GM12873 (cell line): ENCODE results near the gene SUGCT.

ENCODE experiments used
- TF ChIP-seq, protein P1 (sequence below): IDR thresholded peaks from 2 replicates; pipeline ENCODE4 v1.5.1; 2012; ENCODE audit warnings: low read depth, mild to moderate bottlenecking, moderate library complexity, low read length, control low read depth; ENCODE audit not compliant: insufficient read depth; ENCODE audit errors: missing control alignments

SUGCT gene

GRCh38 chr7:40887099-40887498 lies 752.3 kb downstream of the SUGCT start:
- TF ChIP-seq, protein P1, sequence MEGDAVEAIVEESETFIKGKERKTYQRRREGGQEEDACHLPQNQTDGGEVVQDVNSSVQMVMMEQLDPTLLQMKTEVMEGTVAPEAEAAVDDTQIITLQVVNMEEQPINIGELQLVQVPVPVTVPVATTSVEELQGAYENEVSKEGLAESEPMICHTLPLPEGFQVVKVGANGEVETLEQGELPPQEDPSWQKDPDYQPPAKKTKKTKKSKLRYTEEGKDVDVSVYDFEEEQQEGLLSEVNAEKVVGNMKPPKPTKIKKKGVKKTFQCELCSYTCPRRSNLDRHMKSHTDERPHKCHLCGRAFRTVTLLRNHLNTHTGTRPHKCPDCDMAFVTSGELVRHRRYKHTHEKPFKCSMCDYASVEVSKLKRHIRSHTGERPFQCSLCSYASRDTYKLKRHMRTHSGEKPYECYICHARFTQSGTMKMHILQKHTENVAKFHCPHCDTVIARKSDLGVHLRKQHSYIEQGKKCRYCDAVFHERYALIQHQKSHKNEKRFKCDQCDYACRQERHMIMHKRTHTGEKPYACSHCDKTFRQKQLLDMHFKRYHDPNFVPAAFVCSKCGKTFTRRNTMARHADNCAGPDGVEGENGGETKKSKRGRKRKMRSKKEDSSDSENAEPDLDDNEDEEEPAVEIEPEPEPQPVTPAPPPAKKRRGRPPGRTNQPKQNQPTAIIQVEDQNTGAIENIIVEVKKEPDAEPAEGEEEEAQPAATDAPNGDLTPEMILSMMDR, result no peak

DNA sequence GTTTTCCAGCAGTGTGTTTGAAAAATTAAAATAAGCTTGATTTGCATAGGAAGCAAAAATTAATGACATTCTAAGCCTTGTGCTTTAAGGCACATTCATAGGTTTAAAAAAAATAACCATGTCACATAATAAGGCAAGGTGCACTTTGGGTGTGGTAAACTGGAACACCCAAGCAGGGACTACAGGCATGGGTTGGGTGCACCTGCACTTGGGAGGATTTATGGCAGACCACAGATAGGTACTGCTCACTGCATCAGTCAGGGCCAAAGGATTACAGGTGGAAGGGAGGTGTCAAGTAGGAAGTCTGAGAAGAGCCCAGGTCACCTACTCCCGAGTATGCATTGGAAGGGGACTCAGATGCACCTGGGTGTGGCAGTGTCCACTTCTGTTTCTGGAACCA lies 753.7 kb downstream of the SUGCT start:
- TF ChIP-seq, protein P1, result no peak

DNA sequence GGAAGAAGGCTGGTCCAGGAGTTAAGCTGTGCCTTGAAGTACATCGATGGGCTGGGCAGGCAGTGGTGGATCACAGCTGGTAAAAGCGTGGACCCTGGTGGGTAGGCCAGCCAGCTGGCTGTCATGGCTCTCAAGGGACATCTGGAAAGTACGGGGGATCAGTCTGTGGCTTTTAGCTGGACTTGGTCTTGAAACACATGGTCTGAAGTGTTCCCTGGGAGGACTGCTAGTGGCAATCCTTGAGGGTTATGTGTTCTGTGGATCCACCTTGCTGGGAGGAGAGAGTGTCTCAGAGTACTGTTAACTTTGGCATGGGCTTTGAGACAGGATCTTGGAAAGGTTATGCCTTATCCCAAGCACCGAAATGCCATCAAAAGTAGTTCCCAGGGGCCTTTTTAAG lies 754.3 kb downstream of the SUGCT start:
- TF ChIP-seq, protein P1, result no peak

GRCh38 chr7:40889539-40889938 lies 754.7 kb downstream of the SUGCT start:
- TF ChIP-seq, protein P1, result no peak

DNA sequence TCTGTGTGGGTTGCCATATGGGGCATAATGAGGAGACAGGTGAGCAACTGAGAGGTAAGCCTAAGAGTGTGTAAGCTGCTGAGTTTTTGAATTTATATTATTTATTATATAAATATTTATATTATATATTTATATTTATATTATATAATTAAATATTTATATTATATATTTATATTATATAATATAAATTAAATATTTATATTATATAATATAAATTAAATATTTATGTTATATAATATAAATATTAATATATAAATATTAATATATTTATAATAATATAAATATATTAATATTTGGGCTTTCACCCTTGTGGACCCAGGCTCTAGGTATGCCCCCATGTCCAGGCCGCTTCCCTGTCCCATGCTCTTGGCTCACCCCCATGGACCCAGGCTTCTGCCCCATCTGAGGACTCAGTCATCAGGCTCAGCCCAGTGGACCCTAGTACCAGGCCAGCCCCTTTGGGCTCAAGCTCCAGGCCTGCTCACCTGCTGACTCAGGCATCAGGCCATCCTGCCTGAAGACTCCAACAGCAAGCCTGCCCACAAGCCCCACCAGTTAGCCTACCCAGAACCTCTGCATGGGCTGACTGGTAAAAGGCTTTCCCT lies 755.4 kb downstream of the SUGCT start:
- TF ChIP-seq, protein P1, result no peak

GRCh38 chr7:40891232-40891631 lies 756.4 kb downstream of the SUGCT start:
- TF ChIP-seq, protein P1, result no peak

DNA sequence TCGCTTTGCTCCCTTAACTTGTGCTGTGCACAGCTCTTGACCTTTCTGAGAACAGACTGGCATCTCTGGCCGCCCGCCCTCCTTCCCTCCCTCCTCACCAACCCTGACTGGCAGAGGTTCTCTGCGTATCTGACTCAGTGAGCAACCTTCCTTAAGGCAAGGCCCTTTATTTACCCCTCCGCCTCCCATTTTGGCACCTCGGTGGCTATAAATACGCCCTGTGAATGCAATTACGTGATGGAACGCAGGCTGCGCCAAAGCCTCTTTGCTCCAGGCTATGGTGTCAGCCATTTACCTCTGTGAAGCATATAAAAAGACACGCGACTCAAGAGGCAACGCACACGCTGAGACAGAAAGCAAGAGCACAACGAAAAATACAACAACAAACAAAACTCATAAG lies 764.3 kb downstream of the SUGCT start:
- TF ChIP-seq, protein P1, result no peak
